ENCODE measurements around the gene ZCCHC14. TPM values are rescaled to one million over a fixed set of nuclear protein-coding genes. Genes with fewer than 3 reads are reported as not detected.

Gene ZCCHC14
- total RNA-seq, 4 donors from 2014 or later = 8.9 to 20.5 (median 10.8) TPM

GRCh38 chr16:87431926-87432325 lies 60.9 kb downstream of the ZCCHC14 start:
- no peak for ATAC-seq (ENCODE audit: low FRiP score)
- TF ChIP-seq CTCF (IDR thresholded peaks at IDR 0.05) = no peak
- no peak for DNase-seq (ENCODE audit: low spot score)

GRCh38 chr16:87426423-87427215 lies 66.2 kb downstream of the ZCCHC14 start:
- DNase-seq (ENCODE audit: low spot score) (no peak), ATAC-seq (ENCODE audit: low FRiP score) (no peak)
- TF ChIP-seq CTCF (IDR thresholded peaks at IDR 0.05) = no peak

- TF ChIP-seq CTCF (IDR thresholded peaks at IDR 0.05) = no peak
- ATAC-seq (ENCODE audit: low FRiP score) = no peak
- no peak for DNase-seq (ENCODE audit: low spot score)
Observed at GRCh38 chr16:87425941-87426340, 66.9 kb downstream of the ZCCHC14 start.

- DNase-seq (ENCODE audit: low spot score) = no peak
Observed at GRCh38 chr16:87424266-87424665, 68.6 kb downstream of the ZCCHC14 start.

GRCh38 chr16:87423429-87423828 lies 69.4 kb downstream of the ZCCHC14 start:
- ATAC-seq (ENCODE audit: low FRiP score) = no peak
- TF ChIP-seq CTCF (IDR thresholded peaks at IDR 0.05) = no peak
- no peak for DNase-seq (ENCODE audit: low spot score)

More at GRCh38 chr16:87424266-87424665, 68.6 kb downstream of the ZCCHC14 start:
- no peak for TF ChIP-seq CTCF (IDR thresholded peaks at IDR 0.05)
- no peak for ATAC-seq (ENCODE audit: low FRiP score)

- TF ChIP-seq CTCF (IDR thresholded peaks at IDR 0.05) = no peak
- ATAC-seq (ENCODE audit: low FRiP score) = no peak
Observed at GRCh38 chr16:87422106-87422505, 70.7 kb downstream of the ZCCHC14 start.

More at GRCh38 chr16:87422106-87422505, 70.7 kb downstream of the ZCCHC14 start:
- DNase-seq (ENCODE audit: low spot score) = no peak

All from omental fat pad (tissue), 4 donors.